ENCODE measurements around the gene OR2L8. TPM values are rescaled to one million over a fixed set of nuclear protein-coding genes. Genes with fewer than 3 reads are reported as not detected.

Gene OR2L8
- total and polyA plus RNA-seq, 2 of the 4 experiments (the other 2 are of a cell fraction): not detected

DNA sequence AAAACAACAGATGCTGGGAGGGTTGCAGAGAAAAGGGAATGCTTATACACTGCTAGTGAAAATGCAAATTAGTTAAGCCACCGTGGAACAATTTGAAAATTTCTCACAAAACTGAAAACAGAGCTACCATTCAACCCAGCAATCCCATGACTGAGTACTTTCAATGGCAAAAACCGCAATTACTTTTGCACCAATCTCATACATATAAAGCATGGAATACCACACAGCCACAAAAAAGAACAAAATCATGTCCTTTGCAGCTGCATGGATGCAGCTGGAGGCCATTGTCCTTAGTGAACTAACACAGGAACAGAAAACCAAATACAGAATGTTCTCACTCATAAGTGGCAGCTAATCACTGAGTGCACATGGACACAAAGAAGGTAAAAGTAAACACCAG lies 34.9 kb upstream of the OR2L8 start:
- Histone ChIP-seq H3K9me1 (ENCODE audit: insufficient read depth, low read length) (no peaks in the 10 kb centered on the region), H4K5ac (ENCODE audit: low read depth, low read length) (no peak overlapping the region), H3K14ac (replicated peaks; ENCODE audit: low read depth, low read length) (no peak overlapping the region), H3K4me2 (ENCODE audit: low read depth, low read length) (no peak overlapping the region), H2AFZ (replicated peaks; ENCODE audit: low read length, poor library complexity) (no peak overlapping the region), H4K91ac (ENCODE audit: insufficient read depth, low read depth, low read length) (no peak overlapping the region), H3K9ac (ENCODE audit: low read depth, low read length) (no peak overlapping the region), H2BK15ac (ENCODE audit: low read depth, low read length) (no peak overlapping the region), H4K20me1 (ENCODE audit: insufficient read depth, low read length) (no peaks in the 10 kb centered on the region), H3K27me3 (ENCODE audit: control insufficient read depth, insufficient read depth, low read length) (no peaks in the 10 kb centered on the region), H2BK120ac (ENCODE audit: low read depth, low read length) (no peak overlapping the region), H2BK20ac (ENCODE audit: low read depth, low read length) (no peak overlapping the region), H3K56ac (ENCODE audit: extremely low read depth, insufficient read depth, low read length) (no peak overlapping the region), H3K18ac (ENCODE audit: low read depth, low read length) (no peak overlapping the region), H3K4ac (ENCODE audit: low read depth, low read length) (no peak overlapping the region), H2AK9ac (replicated peaks; ENCODE audit: low read depth, low read length, poor library complexity) (no peak overlapping the region), H3K4me1 (ENCODE audit: control insufficient read depth, insufficient read depth, low read length) (no peaks in the 10 kb centered on the region), H4K8ac (ENCODE audit: low read depth in 2 of 2, low read length in 2 of 2) (no peak overlapping the region), H3K4me3 (ENCODE audit: insufficient read depth, low read depth, low read length) (no peak overlapping the region), H3K23ac (ENCODE audit: low read depth, low read length) (no peak overlapping the region), H2AK5ac (ENCODE audit: low read depth, low read length) (no peak overlapping the region), H3K27ac (ENCODE audit: insufficient read depth, low read length) (no peak overlapping the region), H2BK5ac (ENCODE audit: low read depth, low read length, poor library complexity, severe bottlenecking) (no peak overlapping the region), H3K79me1 (ENCODE audit: low read depth in 1 of 2, low read length in 2 of 2) (no peaks in the 10 kb centered on the region), H3K36me3 (ENCODE audit: control insufficient read depth, insufficient read depth, low read length) (no peaks in the 10 kb centered on the region), H3K9me3 (ENCODE audit: control insufficient read depth, insufficient read depth, low read length) (peaks cover 9% of the 10 kb centered on the region)
- in situ Hi-C loops (cut with MboI; ENCODE audit: low sequenced_read_pairs): no loop called here
- CTCF ChIA-PET: interaction anchor here (0.6 to 0.7 kb wide), 2 partner anchors 437 to 966 kb away, joined by 3 to 4 read pairs; no protein-coding TSS in a partner anchor
- ATAC-seq (ENCODE audit: low read depth) (no peak), DNase-seq (no peak)
- dilution Hi-C loops (cut with HindIII; ENCODE audit: low sequenced_read_pairs, unreplicated experiment): no loop called here
- no TSS peak for BruUV-seq (replicated peaks)
- TF ChIP-seq NFE2L2 (IDR thresholded peaks at IDR 0.05; ENCODE audit: low read depth, low read length): no peak
- TF ChIP-seq MAZ (IDR thresholded peaks at IDR 0.05; ENCODE audit: borderline replicate concordance, low read depth, low read length): no peak
- WGBS, 2 experiments (ENCODE audit: extremely low coverage in 2 of 2, insufficient read length in 1 of 2): no CpG with 5 or more reads among the region's 2 CpGs
- POLR2A ChIA-PET (ENCODE audit: unreplicated experiment): no interaction called here
- intact Hi-C loops (cut with micrococcal nuclease): no loop called here

Measured in IMR-90 (cell line).